NB4 (cell line): ENCODE measurements around the gene CNTN6.

ENCODE experiments used
- DNase-seq: peaks from one replicate; pipeline ENCODE4 v3.0.0; 2010; ENCODE audit warnings: low read depth
- H3K4me3 ChIP-seq: one replicate; pipeline ENCODE4 v1.5.1; 2011; ENCODE audit warnings: mild to moderate bottlenecking, low read depth, low read length, moderate library complexity
- MYC ChIP-seq: IDR thresholded peaks from 2 replicates; pipeline ENCODE4 v1.6.1; 2011; ENCODE audit warnings: low read depth, low read length
- POLR2A ChIP-seq: IDR thresholded peaks from 2 replicates; pipeline ENCODE4 v1.6.1; 2011; ENCODE audit warnings: mild to moderate bottlenecking; ENCODE audit not compliant: insufficient read length; ENCODE audit errors: extremely low read depth
- TF ChIP-seq, protein P1 (sequence below): IDR thresholded peaks from 2 replicates; pipeline ENCODE4 v1.6.1; 2011; ENCODE audit warnings: low read depth, low read length
- TF ChIP-seq, protein P2 (sequence below): IDR thresholded peaks from one replicate; pipeline ENCODE4 v1.5.1; 2012; ENCODE audit warnings: low read depth, low read length

CNTN6 gene

GRCh38 chr3:1068985-1069384 is 23.8 kb upstream of the CNTN6 start:
- no peak for DNase-seq
- H3K4me3 ChIP-seq, result no peak overlapping the region
- TF ChIP-seq, protein P1, sequence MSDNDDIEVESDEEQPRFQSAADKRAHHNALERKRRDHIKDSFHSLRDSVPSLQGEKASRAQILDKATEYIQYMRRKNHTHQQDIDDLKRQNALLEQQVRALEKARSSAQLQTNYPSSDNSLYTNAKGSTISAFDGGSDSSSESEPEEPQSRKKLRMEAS, result no peak
- TF ChIP-seq, protein P2, sequence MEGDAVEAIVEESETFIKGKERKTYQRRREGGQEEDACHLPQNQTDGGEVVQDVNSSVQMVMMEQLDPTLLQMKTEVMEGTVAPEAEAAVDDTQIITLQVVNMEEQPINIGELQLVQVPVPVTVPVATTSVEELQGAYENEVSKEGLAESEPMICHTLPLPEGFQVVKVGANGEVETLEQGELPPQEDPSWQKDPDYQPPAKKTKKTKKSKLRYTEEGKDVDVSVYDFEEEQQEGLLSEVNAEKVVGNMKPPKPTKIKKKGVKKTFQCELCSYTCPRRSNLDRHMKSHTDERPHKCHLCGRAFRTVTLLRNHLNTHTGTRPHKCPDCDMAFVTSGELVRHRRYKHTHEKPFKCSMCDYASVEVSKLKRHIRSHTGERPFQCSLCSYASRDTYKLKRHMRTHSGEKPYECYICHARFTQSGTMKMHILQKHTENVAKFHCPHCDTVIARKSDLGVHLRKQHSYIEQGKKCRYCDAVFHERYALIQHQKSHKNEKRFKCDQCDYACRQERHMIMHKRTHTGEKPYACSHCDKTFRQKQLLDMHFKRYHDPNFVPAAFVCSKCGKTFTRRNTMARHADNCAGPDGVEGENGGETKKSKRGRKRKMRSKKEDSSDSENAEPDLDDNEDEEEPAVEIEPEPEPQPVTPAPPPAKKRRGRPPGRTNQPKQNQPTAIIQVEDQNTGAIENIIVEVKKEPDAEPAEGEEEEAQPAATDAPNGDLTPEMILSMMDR, result no peak
- TF ChIP-seq MYC (no peak), POLR2A (no peak)

DNA sequence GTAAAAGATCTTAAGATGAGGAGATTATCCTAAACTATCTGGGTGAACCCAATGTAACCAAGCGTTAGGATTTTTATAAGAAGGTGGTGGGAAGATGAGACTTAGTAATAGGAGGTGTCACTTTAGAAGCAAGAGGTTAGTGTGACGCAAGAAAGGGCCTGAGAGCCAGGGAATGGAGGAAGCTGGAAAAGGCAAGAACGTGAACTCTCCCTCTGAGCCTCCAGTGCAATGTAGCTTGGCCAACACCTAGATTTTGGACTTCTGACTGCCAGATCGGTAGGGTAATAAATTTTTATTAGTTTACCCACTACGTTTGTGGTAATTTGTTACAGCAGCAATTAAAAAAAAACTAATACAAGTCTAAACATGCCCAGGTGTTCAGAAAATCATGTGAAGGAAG is 20.8 kb upstream of the CNTN6 start:
- H3K4me3 ChIP-seq, result no peak overlapping the region
- TF ChIP-seq, protein P2, result no peak
- TF ChIP-seq MYC (no peak), POLR2A (no peak)
- TF ChIP-seq, protein P1, result no peak
- peak; percentile 1 for DNase-seq

- no peak for DNase-seq
- TF ChIP-seq POLR2A, result no peak
- TF ChIP-seq, protein P2, result no peak
These were observed 13.2 kb upstream of the CNTN6 start for GRCh38 chr3:1079662-1080061.

DNA sequence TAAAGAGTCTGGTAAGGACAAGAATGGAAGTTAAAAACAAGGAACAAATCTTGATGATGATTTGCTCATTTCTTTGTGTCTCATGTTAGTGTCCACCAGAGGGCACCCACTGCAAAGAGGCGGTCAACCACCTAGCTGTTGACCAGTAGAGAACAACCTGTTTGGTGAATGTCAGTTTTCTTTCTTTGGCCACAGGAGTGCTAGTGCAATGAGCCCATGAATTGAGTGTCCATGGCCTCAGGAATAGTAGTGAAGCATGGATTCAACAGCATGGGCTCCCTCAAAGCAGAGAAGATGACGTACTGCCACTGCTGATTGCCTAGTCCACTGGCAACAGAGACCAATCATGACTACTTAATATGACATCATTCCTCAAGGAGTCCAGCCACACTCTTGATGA is 10.7 kb upstream of the CNTN6 start:
- TF ChIP-seq, protein P2, result peak; percentile 58
- TF ChIP-seq, protein P1, result no peak
- H3K4me3 ChIP-seq, result no peak overlapping the region
- DNase-seq, result peak; percentile 46

More at GRCh38 chr3:1079662-1080061, 13.2 kb upstream of the CNTN6 start:
- no peak overlapping the region for H3K4me3 ChIP-seq

DNA sequence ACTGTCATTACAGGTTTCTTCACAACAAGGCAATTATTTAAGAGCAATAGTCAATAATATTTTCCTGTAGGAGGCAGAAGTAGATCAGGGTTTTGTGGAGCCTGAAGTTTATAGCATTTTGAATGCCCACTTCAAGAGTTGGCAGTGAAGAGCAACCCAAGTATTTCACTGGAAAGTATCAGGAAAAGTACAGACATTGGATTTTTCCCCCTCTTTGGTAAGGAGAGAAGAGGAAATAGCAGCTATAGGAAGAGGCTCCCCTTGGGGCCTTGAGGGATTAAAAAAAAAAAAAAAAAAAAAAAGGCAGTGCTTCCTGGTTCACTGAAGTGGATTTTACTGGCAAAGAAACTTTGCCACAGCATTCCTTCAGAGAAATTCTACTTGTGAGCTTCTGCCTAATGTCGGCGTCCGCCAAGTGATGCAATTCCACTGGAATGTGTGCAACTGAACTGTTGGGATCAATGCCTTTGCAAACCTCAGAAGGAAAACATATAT is 5.7 kb upstream of the CNTN6 start:
- TF ChIP-seq, protein P2, result no peak
- TF ChIP-seq MYC (no peak), POLR2A (no peak)
- TF ChIP-seq, protein P1, result no peak
- no peak overlapping the region for H3K4me3 ChIP-seq
- DNase-seq, result no peak

GRCh38 chr3:1088503-1088902 is 4.3 kb upstream of the CNTN6 start:
- TF ChIP-seq MYC (no peak), POLR2A (no peak)
- TF ChIP-seq, protein P1, result no peak
- TF ChIP-seq, protein P2, result no peak
- DNase-seq, result no peak

More at GRCh38 chr3:1088503-1088902, 4.3 kb upstream of the CNTN6 start:
- no peak overlapping the region for H3K4me3 ChIP-seq
